ENCODE data around the gene FAM187B.
"Not testable (repeated sequence)": the region's sequence is repeated elsewhere in the genome, so short reads cannot be mapped to it uniquely, and the experiment has no call there.

The FAM187B gene

GRCh38 chr19:35249848-35250711 lies 21.5 kb upstream of the FAM187B start:
- peak overlapping the region in 1 of 2 donors; percentile 100 for H3K27ac Mint-ChIP-seq
- peaks cover 68% of the 10 kb centered on the region for H3K4me1 Mint-ChIP-seq

GRCh38 chr19:35249146-35249847 lies 20.8 kb upstream of the FAM187B start:
- Mint-ChIP-seq H3K4me1 (peaks cover 60% of the 10 kb centered on the region), H3K9me3 (peaks cover 6 to 9% of the 10 kb centered on the region in 2 donors), H3K27ac (peak overlapping the region; percentile 98 to 100), H3K4me3 (peak overlapping the region; percentile 87 to 100), H3K27me3 (no peaks in the 10 kb centered on the region)
- peak in 1 of 2 donors; percentile 11 for DNase-seq
- no peak for ATAC-seq

More at GRCh38 chr19:35249848-35250711, 21.5 kb upstream of the FAM187B start:
- peak in 1 of 2 donors; percentile 8 for DNase-seq
- ATAC-seq, result no peak
- H3K9me3 Mint-ChIP-seq, result peaks cover 0 to 1% of the 10 kb centered on the region in 2 donors
- H3K27me3 Mint-ChIP-seq, result no peaks in the 10 kb centered on the region
- H3K4me3 Mint-ChIP-seq, result peak overlapping the region; percentile 87 to 100

GRCh38 chr19:35248310-35249145 lies 20.0 kb upstream of the FAM187B start, which contains the start of gene LSR:
LSR (plus strand) TSS chr19:35249002; CDS start chr19:35249023, 21 bp downstream.
- Mint-ChIP-seq H3K27me3 (no peaks in the 10 kb centered on the region), H3K4me3 (peak within 1 kb of the TSS; percentile 87 to 100), H3K27ac (peak within 1 kb of the TSS; percentile 98 to 100), H3K9me3 (peaks cover 11 to 16% of the 10 kb centered on the region in 2 donors), H3K4me1 (peaks cover 57% of the 10 kb centered on the region)
- peak; percentile 92 for DNase-seq
- ATAC-seq, result peak; percentile 96

DNA sequence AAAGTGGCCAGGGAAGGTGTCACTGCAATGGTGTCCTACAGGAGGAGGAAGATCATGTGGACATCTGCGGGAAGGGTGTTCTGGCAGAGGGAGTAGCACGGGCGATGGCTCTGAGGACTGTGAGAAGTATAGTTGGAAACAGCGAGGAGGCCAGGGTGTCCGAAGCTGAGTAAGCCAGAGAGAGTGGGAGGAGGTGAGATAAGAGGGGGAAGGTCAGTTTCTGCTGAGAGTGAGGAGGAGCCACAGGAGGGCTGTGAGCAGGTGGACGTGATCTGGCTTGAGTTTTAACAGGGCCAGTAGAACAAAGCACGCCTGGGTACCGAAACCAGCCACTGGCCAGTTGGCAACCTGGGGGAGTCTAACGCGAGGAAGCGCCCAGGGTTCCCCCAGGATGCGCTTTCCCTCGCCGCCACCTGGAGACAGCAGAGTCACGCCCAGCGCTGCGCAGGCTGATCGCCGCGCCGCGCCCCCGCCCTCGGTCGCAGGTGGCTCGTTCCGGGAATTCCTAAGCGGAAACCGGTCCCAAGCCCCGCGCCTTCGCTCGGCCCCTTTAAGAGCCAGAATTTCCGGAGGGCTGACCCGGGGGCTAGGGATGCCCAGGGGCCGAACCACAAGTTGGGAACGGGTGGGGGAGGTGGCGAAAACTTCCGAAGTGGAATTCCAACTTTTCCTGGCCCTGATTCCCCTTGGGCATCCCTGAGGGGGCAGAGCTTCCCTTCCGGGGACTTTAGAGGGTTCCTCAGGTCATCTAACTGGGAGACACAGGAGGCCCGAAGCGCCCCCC lies 19.2 kb upstream of the FAM187B start:
- peak; percentile 56 for ATAC-seq
- no peaks in the 10 kb centered on the region for H3K27me3 Mint-ChIP-seq
- peak overlapping the region; percentile 98 to 100 for H3K27ac Mint-ChIP-seq
- peaks cover 13 to 19% of the 10 kb centered on the region in 2 donors for H3K9me3 Mint-ChIP-seq
- peak overlapping the region; percentile 87 to 100 for H3K4me3 Mint-ChIP-seq
- peak; percentile 56 to 73 for DNase-seq
- H3K4me1 Mint-ChIP-seq, result peaks cover 51% of the 10 kb centered on the region

- ATAC-seq (no peak), DNase-seq (no peak)
- peaks cover 43% of the 10 kb centered on the region for H3K4me1 Mint-ChIP-seq
- no peaks in the 10 kb centered on the region for H3K27me3 Mint-ChIP-seq
- no peak overlapping the region for H3K27ac Mint-ChIP-seq
- peaks cover 18 to 24% of the 10 kb centered on the region in 2 donors for H3K9me3 Mint-ChIP-seq
- H3K4me3 Mint-ChIP-seq, result peak overlapping the region in 1 of 2 donors; percentile 87
Measured at GRCh38 chr19:35246466-35247092, 18.0 kb upstream of the FAM187B start.

- DNase-seq (no peak), ATAC-seq (no peak)
- H3K9me3 Mint-ChIP-seq, result peaks cover 27 to 33% of the 10 kb centered on the region in 2 donors
- no peaks in the 10 kb centered on the region for H3K27me3 Mint-ChIP-seq
- H3K4me3 Mint-ChIP-seq, result no peak overlapping the region
- H3K4me1 Mint-ChIP-seq, result peaks cover 25% of the 10 kb centered on the region
- H3K27ac Mint-ChIP-seq, result no peak overlapping the region
Measured at GRCh38 chr19:35241417-35241816, 12.9 kb upstream of the FAM187B start.

- Mint-ChIP-seq H3K27ac (peak overlapping the region in 1 of 2 donors; percentile 91), H3K27me3 (no peaks in the 10 kb centered on the region), H3K9me3 (peaks cover 27 to 33% of the 10 kb centered on the region in 2 donors), H3K4me1 (peaks cover 30% of the 10 kb centered on the region), H3K4me3 (peak overlapping the region; percentile 60 to 63)
- DNase-seq (no peak), ATAC-seq (peak; percentile 78)
Measured at GRCh38 chr19:35240327-35240726, 11.8 kb upstream of the FAM187B start.

GRCh38 chr19:35239597-35239996 lies 11.1 kb upstream of the FAM187B start:
- not testable (repeated sequence) for H3K27ac Mint-ChIP-seq, DNase-seq, ATAC-seq, H3K27me3 Mint-ChIP-seq, H3K4me3 Mint-ChIP-seq
- peaks cover 24 to 27% of the 10 kb centered on the region in 2 donors for H3K9me3 Mint-ChIP-seq
- peaks cover 35% of the 10 kb centered on the region for H3K4me1 Mint-ChIP-seq

DNA sequence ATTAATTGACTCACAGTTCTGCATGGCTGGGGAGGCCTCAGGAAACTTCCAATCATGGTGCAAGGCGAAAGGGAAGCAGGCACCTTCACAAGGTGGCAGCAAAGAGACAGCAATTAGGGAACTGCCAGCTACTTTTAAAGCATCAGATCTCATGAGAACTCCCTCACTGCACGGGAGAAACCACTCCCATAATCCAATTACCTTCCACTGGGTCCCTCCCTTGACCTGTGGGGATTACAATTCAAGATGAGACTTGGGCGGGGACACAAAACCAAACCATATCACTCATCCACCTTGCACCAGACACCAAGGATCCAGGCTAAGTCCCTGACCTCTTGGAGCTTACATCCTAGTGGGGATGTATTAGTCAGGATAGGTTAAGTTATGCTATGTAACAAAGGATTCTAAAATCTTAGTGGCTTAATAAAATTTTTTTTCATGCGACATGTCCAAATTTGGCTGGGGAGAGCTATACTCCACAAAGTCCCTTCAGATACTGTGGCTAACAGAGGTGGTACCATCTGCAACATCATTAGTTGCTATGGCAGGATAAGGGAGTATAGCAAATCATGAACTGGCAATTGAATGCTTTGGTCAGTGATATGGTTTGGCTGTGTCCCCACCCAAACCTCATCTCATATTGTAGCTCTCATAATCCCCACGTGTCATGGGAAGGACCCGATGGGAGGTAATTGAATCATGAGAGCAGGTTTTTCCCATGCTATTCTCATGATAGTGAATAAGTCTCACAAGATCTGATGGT lies 8.3 kb upstream of the FAM187B start:
- ATAC-seq, result no peak
- Mint-ChIP-seq H3K27ac (peak overlapping the region in 1 of 2 donors; percentile 42), H3K4me1 (peaks cover 35% of the 10 kb centered on the region), H3K4me3 (no peak overlapping the region), H3K9me3 (peaks cover 12% of the 10 kb centered on the region in 2 donors), H3K27me3 (no peaks in the 10 kb centered on the region)
- no peak for DNase-seq

GRCh38 chr19:35232912-35233311 lies 4.4 kb upstream of the FAM187B start:
- Mint-ChIP-seq H3K27ac (no peak overlapping the region), H3K9me3 (no peaks in the 10 kb centered on the region), H3K27me3 (no peaks in the 10 kb centered on the region), H3K4me3 (no peak overlapping the region), H3K4me1 (peaks cover 14% of the 10 kb centered on the region)
- DNase-seq (no peak), ATAC-seq (no peak)

DNA sequence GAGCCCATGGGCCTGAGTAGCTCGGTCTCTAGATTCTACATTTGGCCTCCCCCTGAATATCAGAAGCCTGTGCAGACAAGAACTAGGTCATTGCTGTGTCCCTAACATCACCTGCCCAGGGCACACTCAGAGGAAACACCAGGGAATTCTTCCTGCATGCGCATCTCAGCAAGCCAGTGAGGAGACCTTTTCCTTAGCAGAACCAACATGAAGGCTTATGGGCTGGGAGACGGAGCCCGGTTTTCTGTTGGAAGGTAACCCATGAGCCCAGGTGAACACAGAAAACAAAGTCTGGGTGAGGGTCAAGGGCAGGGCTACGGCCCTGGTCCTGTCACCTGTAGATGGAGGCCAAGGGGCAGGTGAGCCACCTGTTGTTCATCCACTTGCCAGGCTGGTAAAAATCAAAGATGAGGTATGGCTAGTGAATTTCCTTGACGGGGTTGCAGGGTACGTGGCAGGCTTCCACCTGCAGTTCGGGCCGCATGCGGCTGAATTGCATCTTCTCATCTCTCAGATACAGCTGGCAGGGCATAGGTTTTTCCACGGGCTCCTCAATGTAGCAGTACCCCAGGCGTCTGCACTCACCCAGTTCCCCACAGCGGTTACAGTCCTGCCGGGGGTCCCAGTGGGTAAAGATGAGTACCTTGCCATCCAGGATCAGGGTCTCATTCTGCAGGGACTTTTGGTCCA lies 3.6 kb upstream of the FAM187B start:
- H3K9me3 Mint-ChIP-seq, result no peaks in the 10 kb centered on the region
- DNase-seq (no peak), ATAC-seq (no peak)
- no peak overlapping the region for H3K4me3 Mint-ChIP-seq
- no peak overlapping the region for H3K27ac Mint-ChIP-seq
- H3K27me3 Mint-ChIP-seq, result no peaks in the 10 kb centered on the region
- peaks cover 14% of the 10 kb centered on the region for H3K4me1 Mint-ChIP-seq

GRCh38 chr19:35229601-35230000 lies 1.1 kb upstream of the FAM187B start:
- Mint-ChIP-seq H3K27me3 (no peaks in the 10 kb centered on the region), H3K4me1 (peaks cover 16% of the 10 kb centered on the region), H3K4me3 (no peak overlapping the region), H3K9me3 (no peaks in the 10 kb centered on the region), H3K27ac (no peak overlapping the region)
- DNase-seq, result no peak
- ATAC-seq, result no peak

DNA sequence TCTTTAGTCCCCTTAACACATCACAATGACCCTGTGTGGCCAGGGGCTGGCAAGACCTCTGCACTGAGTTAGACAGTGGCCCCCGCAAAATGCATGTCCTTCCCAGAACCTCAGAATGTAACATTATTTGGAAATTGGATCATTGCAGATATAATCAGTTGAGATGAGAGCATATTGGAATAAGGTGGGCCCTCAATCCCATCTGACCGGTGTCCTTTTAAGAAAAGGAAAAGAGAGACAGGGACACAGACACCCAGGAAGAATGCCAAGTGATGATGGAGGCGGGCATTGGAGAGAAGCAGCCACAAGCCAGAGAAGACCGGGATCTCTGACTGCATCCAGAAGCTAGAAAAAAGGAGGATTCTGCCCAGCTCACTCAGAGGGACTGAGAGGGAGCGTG lies 1.8 kb downstream of the FAM187B start:
- peaks cover 0 to 7% of the 10 kb centered on the region in 2 donors for H3K9me3 Mint-ChIP-seq
- DNase-seq (no peak), ATAC-seq (no peak)
- no peaks in the 10 kb centered on the region for H3K27me3 Mint-ChIP-seq
- H3K4me3 Mint-ChIP-seq, result no peak overlapping the region
- H3K27ac Mint-ChIP-seq, result peak overlapping the region in 1 of 2 donors; percentile 6
- peaks cover 34% of the 10 kb centered on the region for H3K4me1 Mint-ChIP-seq

Measured in stimulated activated naive CD8-positive, alpha-beta T cell treated with anti-CD3 and anti-CD28 coated beads, Interleukin-15, amount 100 ng/mL, for 72 hours (primary cell).